ENCODE results near the gene FSTL4.

DNA sequence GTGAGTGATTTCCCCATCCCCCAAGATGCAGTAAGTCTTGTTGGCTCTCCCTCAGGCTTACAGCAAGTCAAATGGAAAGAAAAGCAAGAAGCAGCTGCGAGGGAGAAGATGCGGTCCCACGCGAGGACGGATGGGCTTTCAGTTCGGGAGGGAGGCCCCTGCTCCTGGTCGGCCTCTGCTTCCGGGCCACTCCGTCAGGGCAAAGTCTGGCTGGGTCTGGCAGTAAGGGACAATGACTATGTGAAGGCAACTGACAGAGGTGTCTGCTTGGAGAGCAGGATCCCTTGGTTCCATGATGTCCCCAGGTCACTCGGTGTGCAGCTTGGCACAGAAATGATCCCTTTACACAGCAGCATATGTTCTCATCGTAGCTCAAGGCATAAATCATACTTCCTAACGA, 413.8 kb downstream of the FSTL4 start:
- no peak for TF ChIP-seq POLR2AphosphoS5 (IDR thresholded peaks at IDR 0.05)
- TF ChIP-seq, protein P1, sequence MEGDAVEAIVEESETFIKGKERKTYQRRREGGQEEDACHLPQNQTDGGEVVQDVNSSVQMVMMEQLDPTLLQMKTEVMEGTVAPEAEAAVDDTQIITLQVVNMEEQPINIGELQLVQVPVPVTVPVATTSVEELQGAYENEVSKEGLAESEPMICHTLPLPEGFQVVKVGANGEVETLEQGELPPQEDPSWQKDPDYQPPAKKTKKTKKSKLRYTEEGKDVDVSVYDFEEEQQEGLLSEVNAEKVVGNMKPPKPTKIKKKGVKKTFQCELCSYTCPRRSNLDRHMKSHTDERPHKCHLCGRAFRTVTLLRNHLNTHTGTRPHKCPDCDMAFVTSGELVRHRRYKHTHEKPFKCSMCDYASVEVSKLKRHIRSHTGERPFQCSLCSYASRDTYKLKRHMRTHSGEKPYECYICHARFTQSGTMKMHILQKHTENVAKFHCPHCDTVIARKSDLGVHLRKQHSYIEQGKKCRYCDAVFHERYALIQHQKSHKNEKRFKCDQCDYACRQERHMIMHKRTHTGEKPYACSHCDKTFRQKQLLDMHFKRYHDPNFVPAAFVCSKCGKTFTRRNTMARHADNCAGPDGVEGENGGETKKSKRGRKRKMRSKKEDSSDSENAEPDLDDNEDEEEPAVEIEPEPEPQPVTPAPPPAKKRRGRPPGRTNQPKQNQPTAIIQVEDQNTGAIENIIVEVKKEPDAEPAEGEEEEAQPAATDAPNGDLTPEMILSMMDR (IDR thresholded peaks at IDR 0.05) = no peak
- no peak for TF ChIP-seq EP300 (IDR thresholded peaks at IDR 0.05)

Data from upper lobe of left lung (tissue), 4 donors.